ENCODE results near the gene PLAA.

DNA sequence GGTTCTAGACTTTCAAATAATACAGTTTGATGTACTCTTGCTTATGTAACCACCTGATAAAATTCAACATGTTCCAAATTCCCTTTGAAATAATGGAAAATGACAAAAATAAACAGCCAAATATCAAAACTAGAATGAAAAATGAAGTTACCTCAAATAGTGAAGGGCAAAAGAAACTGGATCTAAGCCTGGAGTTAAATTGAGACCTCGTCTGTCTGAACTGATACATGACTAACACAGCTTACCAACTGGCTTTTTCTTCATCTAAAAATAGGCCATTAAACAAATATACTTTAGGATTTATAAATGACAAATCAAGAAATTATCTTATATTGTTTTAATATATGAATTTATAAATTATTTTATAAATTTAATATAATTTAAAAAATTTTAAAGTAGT lies 42.4 kb downstream of the PLAA start:
- TF ChIP-seq POLR2A (IDR thresholded peaks at IDR 0.05; ENCODE audit: low read length) (no peak), GATA1 (IDR thresholded peaks at IDR 0.05; ENCODE audit: low read depth, low read length) (no peak)
